Fibroblast of lung (primary cell): ENCODE results near the gene NLRP6. TPM values are rescaled to one million over a fixed set of nuclear protein-coding genes. Genes with fewer than 3 reads are reported as not detected.

Source experiments
- DNase-seq, 2 donors: peaks; one replicate each; pipeline versions ENCODE4 v3.0.0 to v3.0.0-alpha.2; 2010; ENCODE audit warnings: low read depth in 2 of 2
- H2AFZ ChIP-seq: 2 replicates; pipeline ENCODE4 v1.5.1; 2012; ENCODE audit warnings: low read length, control low read depth, inconsistent platforms
- H3K27ac ChIP-seq: 2 replicates; pipeline ENCODE4 v1.5.1; 2011; ENCODE audit warnings: low read length, control low read depth; ENCODE audit not compliant: insufficient read depth
- H3K27me3 ChIP-seq: 2 replicates; pipeline ENCODE4 v1.5.1; 2011; ENCODE audit warnings: mild to moderate bottlenecking, low read length; ENCODE audit not compliant: control insufficient read depth, insufficient read depth
- H3K36me3 ChIP-seq: 2 replicates; pipeline ENCODE4 v1.5.1; 2011; ENCODE audit warnings: low read length; ENCODE audit not compliant: control insufficient read depth, insufficient read depth
- H3K4me1 ChIP-seq: 2 replicates; pipeline ENCODE4 v1.5.1; 2011; ENCODE audit warnings: low read length; ENCODE audit not compliant: control insufficient read depth, insufficient read depth; ENCODE audit errors: extremely low read depth
- H3K4me2 ChIP-seq: 2 replicates; pipeline ENCODE4 v1.5.1; 2011; ENCODE audit warnings: low read length, control low read depth; ENCODE audit not compliant: insufficient read depth; ENCODE audit errors: extremely low read depth
- H3K4me3 ChIP-seq, 4 experiments: fragments of 200-600 bp in 1 of 4; sonication (generic) in 1 of 4; replicated peaks in 1 of 4; 2 replicates each; pipeline ENCODE4 v1.5.1; 2011 to 2016; ENCODE audit warnings: low read length in 4 of 4, low read depth in 3 of 4, mild to moderate bottlenecking in 3 of 4, control low read depth in 2 of 4, inconsistent platforms in 1 of 4, mixed read lengths in 1 of 4; ENCODE audit not compliant: insufficient read depth in 1 of 4; ENCODE audit errors: control extremely low read depth in 1 of 4
- H3K79me2 ChIP-seq: 2 replicates; pipeline ENCODE4 v1.5.1; 2012; ENCODE audit warnings: mild to moderate bottlenecking, low read length, inconsistent platforms; ENCODE audit not compliant: control insufficient read depth, insufficient read depth
- H3K9ac ChIP-seq: 2 replicates; pipeline ENCODE4 v1.5.1; 2011; ENCODE audit warnings: mild to moderate bottlenecking, low read length, control low read depth; ENCODE audit not compliant: insufficient read depth
- H3K9me3 ChIP-seq: 2 replicates; pipeline ENCODE4 v1.5.1; 2012; ENCODE audit warnings: low read depth, low read length; ENCODE audit not compliant: control insufficient read depth, insufficient read depth
- H4K20me1 ChIP-seq: 2 replicates; pipeline ENCODE4 v1.5.1; 2011; ENCODE audit warnings: low read length; ENCODE audit not compliant: control insufficient read depth, insufficient read depth; ENCODE audit errors: extremely low read depth
- EZH2 ChIP-seq: IDR thresholded peaks from 2 replicates; pipeline ENCODE4 v1.5.1; 2012; ENCODE audit warnings: low read length, control low read depth, mild to moderate bottlenecking; ENCODE audit errors: missing control alignments
- polyA plus RNA-seq, 2 donors: library from polyadenylated mRNA; depleted of rRNA in 1 of 2; stranded (reverse) in 1 of 2; unstranded in 1 of 2; fragments of >200 nt; gene quantifications; 2 replicates each; pipeline ENCODE4 v1.2.1, GENCODE V29; 2011 to 2012; ENCODE audit warnings: missing spikeins in 1 of 2
- total RNA-seq: library from RNA; depleted of rRNA; stranded (reverse); fragments of >200 nt; gene quantifications from 2 replicates; pipeline ENCODE4 v1.2.1, GENCODE V29; 2014
- TF ChIP-seq, protein P1 (sequence below), 2 donors: IDR thresholded peaks in 1 of 2; conservative IDR thresholded peaks in 1 of 2; 1 replicate in 1 of 2; 2 replicates in 1 of 2; pipeline ENCODE4 v1.5.1; 2011 to 2012; ENCODE audit warnings: low read length in 2 of 2, control low read depth in 1 of 2, inconsistent platforms in 1 of 2, low read depth in 1 of 2, mild to moderate bottlenecking in 1 of 2

NLRP6 gene
- total and polyA plus RNA-seq, 2 donors (not counting 1 experiment from before 2014, with no cell fraction given): not detected

DNA sequence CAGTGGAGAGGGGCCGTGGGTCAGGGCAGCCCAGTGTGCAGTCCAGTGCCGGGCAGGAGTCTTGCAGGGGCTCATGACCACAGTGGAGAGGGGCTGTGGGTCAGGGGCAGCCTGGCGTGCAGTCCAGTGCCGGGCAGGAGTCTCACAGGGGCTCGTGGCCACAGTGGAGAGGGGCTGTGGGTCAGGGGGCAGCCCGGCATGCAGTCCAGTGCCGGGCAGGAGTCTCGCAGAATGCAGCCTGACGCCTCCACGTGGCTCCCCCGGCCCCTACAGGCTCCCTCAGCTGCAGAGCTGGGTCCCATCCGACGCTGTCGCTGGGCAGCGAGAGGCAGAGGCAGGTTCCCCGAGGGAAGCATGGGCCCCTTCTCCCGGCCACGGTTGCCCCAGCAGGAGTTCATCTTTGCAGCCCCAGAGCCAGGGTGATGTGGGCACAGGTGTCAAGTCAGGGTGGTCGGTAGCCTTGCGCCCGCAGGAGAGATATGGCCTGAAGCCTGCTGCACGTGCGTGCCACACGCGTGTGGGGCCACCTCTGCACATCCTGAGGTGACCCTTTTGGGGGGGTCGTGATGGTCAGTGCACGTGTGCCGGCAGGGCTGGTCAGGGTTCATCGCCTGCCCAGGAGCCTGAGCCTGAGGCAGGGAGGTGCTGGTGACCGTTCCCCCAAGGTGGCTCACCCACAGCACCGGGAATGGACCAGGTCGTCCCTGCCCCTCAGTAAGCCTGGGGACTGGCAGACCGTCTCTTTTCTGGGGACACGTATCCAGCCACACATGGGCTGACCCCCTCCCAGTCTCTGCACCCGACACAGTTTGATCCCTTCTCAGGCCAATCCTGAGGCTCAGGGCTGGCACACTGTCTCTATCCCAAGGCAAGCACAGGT is 18.2 kb downstream of the NLRP6 start:
- TF ChIP-seq EZH2: no peak
- TF ChIP-seq, protein P1, sequence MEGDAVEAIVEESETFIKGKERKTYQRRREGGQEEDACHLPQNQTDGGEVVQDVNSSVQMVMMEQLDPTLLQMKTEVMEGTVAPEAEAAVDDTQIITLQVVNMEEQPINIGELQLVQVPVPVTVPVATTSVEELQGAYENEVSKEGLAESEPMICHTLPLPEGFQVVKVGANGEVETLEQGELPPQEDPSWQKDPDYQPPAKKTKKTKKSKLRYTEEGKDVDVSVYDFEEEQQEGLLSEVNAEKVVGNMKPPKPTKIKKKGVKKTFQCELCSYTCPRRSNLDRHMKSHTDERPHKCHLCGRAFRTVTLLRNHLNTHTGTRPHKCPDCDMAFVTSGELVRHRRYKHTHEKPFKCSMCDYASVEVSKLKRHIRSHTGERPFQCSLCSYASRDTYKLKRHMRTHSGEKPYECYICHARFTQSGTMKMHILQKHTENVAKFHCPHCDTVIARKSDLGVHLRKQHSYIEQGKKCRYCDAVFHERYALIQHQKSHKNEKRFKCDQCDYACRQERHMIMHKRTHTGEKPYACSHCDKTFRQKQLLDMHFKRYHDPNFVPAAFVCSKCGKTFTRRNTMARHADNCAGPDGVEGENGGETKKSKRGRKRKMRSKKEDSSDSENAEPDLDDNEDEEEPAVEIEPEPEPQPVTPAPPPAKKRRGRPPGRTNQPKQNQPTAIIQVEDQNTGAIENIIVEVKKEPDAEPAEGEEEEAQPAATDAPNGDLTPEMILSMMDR (conservative IDR thresholded peaks at IDR 0.05 in 1 of 2, IDR thresholded peaks at IDR 0.05 in 1 of 2; ENCODE audit: low read depth in 1 of 2, low read length in 2 of 2): no peak
- H3K9ac ChIP-seq: no peak overlapping the region
- H3K9me3 ChIP-seq: no peaks in the 10 kb centered on the region
- no peaks in the 10 kb centered on the region for H3K36me3 ChIP-seq
- H3K27ac ChIP-seq: no peak overlapping the region
- H3K4me2 ChIP-seq: no peak overlapping the region
- H2AFZ ChIP-seq: no peak overlapping the region
- DNase-seq: no peak
- peaks cover 8% of the 10 kb centered on the region for H3K27me3 ChIP-seq
- H3K4me3 ChIP-seq: no peak overlapping the region
- no peaks in the 10 kb centered on the region for H4K20me1 ChIP-seq
- peaks cover 3% of the 10 kb centered on the region for H3K4me1 ChIP-seq
- H3K79me2 ChIP-seq: no peaks in the 10 kb centered on the region

DNA sequence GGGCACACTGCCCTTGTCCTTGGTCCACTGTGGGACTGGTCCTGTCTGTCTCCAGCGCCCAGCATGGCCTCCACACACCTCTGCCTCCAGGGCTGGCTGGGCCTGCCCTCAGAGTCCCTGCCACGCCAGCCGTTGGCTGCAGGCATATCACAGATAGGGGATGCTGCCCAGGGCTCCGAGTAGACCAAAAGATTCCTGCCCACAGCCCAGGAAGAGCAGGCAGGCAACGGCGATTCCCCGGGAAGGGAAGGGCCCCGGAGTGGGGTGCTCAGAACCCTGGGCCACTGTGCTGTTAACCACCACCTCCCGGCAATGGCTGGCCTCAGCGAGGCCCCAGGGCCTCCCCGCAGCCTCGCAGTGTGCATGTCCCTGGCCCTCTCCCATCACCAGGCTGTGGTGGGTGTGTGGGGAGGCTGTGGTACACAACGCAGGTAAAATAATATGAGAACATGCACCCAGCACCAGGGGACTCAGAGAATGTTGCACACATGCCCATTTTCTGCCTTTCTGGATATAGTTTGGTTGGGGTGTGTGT is 18.9 kb downstream of the NLRP6 start:
- Histone ChIP-seq H3K4me3 (no peak overlapping the region), H3K4me2 (no peak overlapping the region), H3K27ac (no peak overlapping the region), H3K9me3 (no peaks in the 10 kb centered on the region), H3K79me2 (no peaks in the 10 kb centered on the region), H3K27me3 (peaks cover 8% of the 10 kb centered on the region), H3K9ac (no peak overlapping the region), H4K20me1 (no peaks in the 10 kb centered on the region), H2AFZ (no peak overlapping the region), H3K4me1 (peaks cover 3% of the 10 kb centered on the region), H3K36me3 (no peaks in the 10 kb centered on the region)
- DNase-seq: no peak
- TF ChIP-seq, protein P1 (conservative IDR thresholded peaks at IDR 0.05 in 1 of 2, IDR thresholded peaks at IDR 0.05 in 1 of 2; ENCODE audit: low read depth in 1 of 2, low read length in 2 of 2): no peak

DNA sequence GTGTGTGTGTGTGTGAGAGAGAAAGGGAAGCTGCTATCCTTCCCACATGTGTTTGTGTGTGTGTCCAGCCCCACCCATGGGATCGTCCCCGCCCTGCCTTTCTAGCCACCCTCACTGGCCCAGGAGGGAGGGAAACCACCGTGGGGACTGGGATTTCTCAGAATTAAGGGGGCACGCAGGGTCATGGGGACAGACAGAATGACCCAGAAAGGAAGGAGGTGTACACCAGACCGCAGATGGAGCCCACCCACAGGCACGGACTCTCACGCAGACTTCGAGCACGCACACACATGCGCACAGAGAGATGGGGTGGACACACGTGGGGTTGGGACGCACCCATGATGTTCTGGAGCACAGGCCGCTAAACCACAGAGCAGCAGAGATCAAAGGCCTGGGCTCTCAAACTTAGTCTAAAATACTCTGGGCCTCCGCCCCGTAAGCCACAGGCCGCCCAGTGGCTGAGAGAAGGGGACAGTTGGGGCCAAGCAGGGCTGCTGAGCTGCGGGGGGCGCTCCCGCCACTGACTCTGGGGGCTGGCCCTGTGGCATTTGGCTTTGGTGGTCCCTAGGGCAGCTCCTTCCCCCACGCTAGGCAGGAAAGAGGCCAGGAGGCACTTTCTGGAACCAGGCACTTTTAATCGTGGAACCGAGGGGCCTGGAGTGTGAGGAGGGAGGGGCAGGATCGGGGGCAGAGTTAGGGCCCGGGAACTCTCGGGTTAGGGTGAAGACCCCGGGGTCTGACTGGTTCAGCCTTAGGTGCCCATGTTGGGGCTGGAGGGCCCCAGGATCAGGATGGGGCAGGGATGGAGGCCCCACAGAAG is 19.6 kb downstream of the NLRP6 start:
- H2AFZ ChIP-seq: no peak overlapping the region
- H3K27me3 ChIP-seq: peaks cover 8% of the 10 kb centered on the region
- H3K9ac ChIP-seq: no peak overlapping the region
- no peaks in the 10 kb centered on the region for H4K20me1 ChIP-seq
- peaks cover 3% of the 10 kb centered on the region for H3K4me1 ChIP-seq
- DNase-seq: no peak
- H3K79me2 ChIP-seq: no peaks in the 10 kb centered on the region
- H3K27ac ChIP-seq: no peak overlapping the region
- H3K4me2 ChIP-seq: no peak overlapping the region
- H3K36me3 ChIP-seq: no peaks in the 10 kb centered on the region
- TF ChIP-seq EZH2: no peak
- TF ChIP-seq, protein P1 (conservative IDR thresholded peaks at IDR 0.05 in 1 of 2, IDR thresholded peaks at IDR 0.05 in 1 of 2; ENCODE audit: low read depth in 1 of 2, low read length in 2 of 2): no peak
- no peaks in the 10 kb centered on the region for H3K9me3 ChIP-seq
- H3K4me3 ChIP-seq: no peak overlapping the region
